GM13977 (cell line): ENCODE data around the gene DUSP22.
A peak's percentile ranks its signal among the peaks of the same experiment; 100 is the strongest.

Source experiments
- DNase-seq: peaks from one replicate; pipeline ENCODE4 v3.0.0; 2012; ENCODE audit warnings: low spot score
- CTCF ChIP-seq: IDR thresholded peaks from 2 replicates; pipeline ENCODE4 v1.5.1; 2012; ENCODE audit warnings: mild to moderate bottlenecking, control low read depth; ENCODE audit not compliant: insufficient read depth; ENCODE audit errors: extremely low read depth, missing control alignments
- in situ Hi-C: fragments of 300-500 bp; cut with MboI; formaldehyde crosslinking; loops from one replicate; pipeline ENCODE4 v1.12.0; 2022; ENCODE audit warnings: low sequenced_read_pairs, low pct_unique_long_range_greater_than_20kb, mixed read lengths, inconsistent platforms; ENCODE audit not compliant: unreplicated experiment

Gene DUSP22

GRCh38 chr6:301929-302705 is 9.8 kb downstream of the DUSP22 start:
- DNase-seq: no peak
- in situ Hi-C loops: no loop called here
- no peak for TF ChIP-seq CTCF

GRCh38 chr6:302760-303159 is 10.5 kb downstream of the DUSP22 start:
- in situ Hi-C loops: no loop called here
- no peak for TF ChIP-seq CTCF
- DNase-seq: no peak

- in situ Hi-C loops: no loop called here
- no peak for DNase-seq
- TF ChIP-seq CTCF: no peak
Observed at GRCh38 chr6:303263-303662, 11.0 kb downstream of the DUSP22 start.

GRCh38 chr6:303948-304558 is 11.8 kb downstream of the DUSP22 start:
- in situ Hi-C loops: no loop called here
- TF ChIP-seq CTCF: peak; percentile 52
- DNase-seq: no peak

GRCh38 chr6:304833-305370 is 12.6 kb downstream of the DUSP22 start:
- in situ Hi-C loops: no loop called here
- TF ChIP-seq CTCF: no peak
- no peak for DNase-seq

- in situ Hi-C loops: no loop called here
- peak; percentile 98 for DNase-seq
- no peak for TF ChIP-seq CTCF
Observed at GRCh38 chr6:305371-306206, 13.3 kb downstream of the DUSP22 start.
